ENCODE measurements around the gene TRIM66. TPM values are rescaled to one million over a fixed set of nuclear protein-coding genes. Genes with fewer than 3 reads are reported as not detected.

The TRIM66 gene
- total RNA-seq, 4 donors from 2014 or later = 7.7 to 48.5 (median 9.4) TPM

- Histone ChIP-seq H3K27me3 (no peaks in the 10 kb centered on the region), H3K36me3 (peaks cover 0 to 5% of the 10 kb centered on the region in 2 donors), H3K4me1 (no peaks in the 10 kb centered on the region), H3K27ac (no peak overlapping the region), H3K9me3 (no peaks in the 10 kb centered on the region), H3K4me3 (replicated peaks in 1 of 3) (no peak overlapping the region)
- DNase-seq = no peak
- WGBS, 2 donors = 92 to 95% methylated on average over 3 of the region's 3 CpGs
- TF ChIP-seq CTCF (IDR thresholded peaks at IDR 0.05) = no peak
- intact Hi-C loops (cut with DNase I) = no loop called here
Observed at GRCh38 chr11:8652140-8652539, 30.3 kb downstream of the TRIM66 start.

GRCh38 chr11:8650401-8650990, 32.0 kb downstream of the TRIM66 start:
- 92 to 100% methylated on average over 2 of the region's 2 CpGs for WGBS, 2 donors
- no peak overlapping the region for H3K27ac ChIP-seq
- no peaks in the 10 kb centered on the region for H3K4me1 ChIP-seq
- TF ChIP-seq CTCF (IDR thresholded peaks at IDR 0.05) = no peak
- TF ChIP-seq POLR2A (IDR thresholded peaks at IDR 0.05) = no peak
- no peaks in the 10 kb centered on the region for H3K27me3 ChIP-seq
- no peaks in the 10 kb centered on the region for H3K9me3 ChIP-seq
- no peak for DNase-seq
- peaks cover 3 to 8% of the 10 kb centered on the region in 2 donors for H3K36me3 ChIP-seq
- H3K4me3 ChIP-seq (replicated peaks in 1 of 3) = no peak overlapping the region
- intact Hi-C loops (cut with DNase I) = no loop called here

GRCh38 chr11:8649361-8649760, 33.1 kb downstream of the TRIM66 start:
- intact Hi-C loops (cut with DNase I) = no loop called here
- WGBS, 2 donors = 86% methylated on average over 2 of the region's 2 CpGs
- Histone ChIP-seq H3K27me3 (no peaks in the 10 kb centered on the region), H3K27ac (no peak overlapping the region), H3K36me3 (peaks cover 11% of the 10 kb centered on the region in 2 donors), H3K4me1 (no peaks in the 10 kb centered on the region), H3K4me3 (replicated peaks in 1 of 3) (no peak overlapping the region), H3K9me3 (no peaks in the 10 kb centered on the region)
- TF ChIP-seq CTCF (IDR thresholded peaks at IDR 0.05) (no peak), POLR2A (IDR thresholded peaks at IDR 0.05) (no peak)
- no peak for DNase-seq

- WGBS, 2 donors = 97 to 99% methylated on average over 4 of the region's 4 CpGs
- H3K4me3 ChIP-seq (replicated peaks in 1 of 3) = no peak overlapping the region
- intact Hi-C loops (cut with DNase I) = no loop called here
- no peaks in the 10 kb centered on the region for H3K27me3 ChIP-seq
- H3K36me3 ChIP-seq = peaks cover 11% of the 10 kb centered on the region in 2 donors
- DNase-seq = no peak
- H3K4me1 ChIP-seq = no peaks in the 10 kb centered on the region
- no peak for TF ChIP-seq POLR2A (IDR thresholded peaks at IDR 0.05)
- no peaks in the 10 kb centered on the region for H3K9me3 ChIP-seq
- no peak overlapping the region for H3K27ac ChIP-seq
Observed at GRCh38 chr11:8646873-8647272, 35.6 kb downstream of the TRIM66 start.

- intact Hi-C loops (cut with DNase I) = no loop called here
- WGBS, 2 donors = 90 to 91% methylated on average over 5 of the region's 5 CpGs
- Histone ChIP-seq H3K4me3 (replicated peaks in 1 of 3) (no peak overlapping the region), H3K4me1 (no peaks in the 10 kb centered on the region), H3K27ac (no peak overlapping the region), H3K27me3 (no peaks in the 10 kb centered on the region), H3K36me3 (peaks cover 11% of the 10 kb centered on the region in 2 donors), H3K9me3 (no peaks in the 10 kb centered on the region)
- no peak for DNase-seq
- TF ChIP-seq CTCF (IDR thresholded peaks at IDR 0.05) (no peak), POLR2A (IDR thresholded peaks at IDR 0.05) (no peak)
Observed at GRCh38 chr11:8642196-8642841, 40.1 kb downstream of the TRIM66 start.

Measured in thyroid gland (tissue), 4 donors.